Stimulated activated naive CD8-positive, alpha-beta T cell treated with anti-CD3 and anti-CD28 coated beads, Interleukin-15, Interleukin-2, amounts not matched to agents 100 U/mL and 50 U/mL, for 24 hours (primary cell): ENCODE results near the gene ALDH4A1.

ENCODE experiments used
- ATAC-seq: fragments of 150-1000 bp; cut with Tn5 transposase; one replicate; pipeline ENCODE4 v1.10.0; 2021
- DNase-seq: peaks from one replicate; pipeline ENCODE4 v3.0.0; 2021

ALDH4A1 gene

GRCh38 chr1:18939398-18940302 lies 37.3 kb upstream of the ALDH4A1 start:
- DNase-seq (no peak), ATAC-seq (no peak)

GRCh38 chr1:18938707-18939070 lies 36.3 kb upstream of the ALDH4A1 start:
- ATAC-seq = no peak
- no peak for DNase-seq

- ATAC-seq = no peak
- no peak for DNase-seq
Observed at GRCh38 chr1:18938008-18938706, 35.8 kb upstream of the ALDH4A1 start.

GRCh38 chr1:18937539-18937938 lies 35.2 kb upstream of the ALDH4A1 start:
- peak; percentile 35 for ATAC-seq

GRCh38 chr1:18936814-18937481 lies 34.6 kb upstream of the ALDH4A1 start:
- ATAC-seq = no peak
- DNase-seq = no peak

More at GRCh38 chr1:18937539-18937938, 35.2 kb upstream of the ALDH4A1 start:
- DNase-seq = no peak

- ATAC-seq = no peak
Observed at GRCh38 chr1:18936471-18936813, 34.1 kb upstream of the ALDH4A1 start.

GRCh38 chr1:18934205-18935000 lies 32.0 kb upstream of the ALDH4A1 start:
- ATAC-seq (no peak), DNase-seq (no peak)

More at GRCh38 chr1:18936471-18936813, 34.1 kb upstream of the ALDH4A1 start:
- DNase-seq = no peak

- DNase-seq = no peak
Observed at GRCh38 chr1:18932879-18933278, 30.5 kb upstream of the ALDH4A1 start.

GRCh38 chr1:18932387-18932786 lies 30.0 kb upstream of the ALDH4A1 start:
- no peak for DNase-seq

More at GRCh38 chr1:18932879-18933278, 30.5 kb upstream of the ALDH4A1 start:
- ATAC-seq = no peak

GRCh38 chr1:18931730-18932129 lies 29.4 kb upstream of the ALDH4A1 start:
- no peak for DNase-seq
- no peak for ATAC-seq

More at GRCh38 chr1:18932387-18932786, 30.0 kb upstream of the ALDH4A1 start:
- peak; percentile 11 for ATAC-seq

GRCh38 chr1:18929686-18930085 lies 27.3 kb upstream of the ALDH4A1 start:
- no peak for DNase-seq
- no peak for ATAC-seq

GRCh38 chr1:18928985-18929384 lies 26.6 kb upstream of the ALDH4A1 start:
- no peak for ATAC-seq
- DNase-seq = no peak

- DNase-seq (no peak), ATAC-seq (no peak)
Observed at GRCh38 chr1:18928406-18928805, 26.1 kb upstream of the ALDH4A1 start.

GRCh38 chr1:18927654-18928272 lies 25.4 kb upstream of the ALDH4A1 start:
- DNase-seq (peak; percentile 55), ATAC-seq (peak; percentile 47)

- DNase-seq (peak; percentile 36), ATAC-seq (peak; percentile 20)
Observed at GRCh38 chr1:18927082-18927653, 24.8 kb upstream of the ALDH4A1 start.

GRCh38 chr1:18926315-18927081 lies 24.1 kb upstream of the ALDH4A1 start:
- peak; percentile 87 for DNase-seq
- ATAC-seq = peak; percentile 91

GRCh38 chr1:18925279-18925678 lies 22.9 kb upstream of the ALDH4A1 start:
- DNase-seq = no peak
- no peak for ATAC-seq

GRCh38 chr1:18924221-18924691 lies 21.9 kb upstream of the ALDH4A1 start:
- DNase-seq = no peak

GRCh38 chr1:18923756-18924211 lies 21.4 kb upstream of the ALDH4A1 start:
- no peak for DNase-seq

More at GRCh38 chr1:18924221-18924691, 21.9 kb upstream of the ALDH4A1 start:
- ATAC-seq = no peak

More at GRCh38 chr1:18923756-18924211, 21.4 kb upstream of the ALDH4A1 start:
- no peak for ATAC-seq
